Mesodermal cell (in vitro differentiated cells): ENCODE data around the gene OR7A17. TPM values are rescaled to one million over a fixed set of nuclear protein-coding genes. Genes with fewer than 3 reads are reported as not detected.

Experiments
- H3K27ac ChIP-seq: 2 replicates; pipeline ENCODE4 v1.7.0; 2013; ENCODE audit warnings: mild to moderate bottlenecking, low read depth, low read length, moderate library complexity; ENCODE audit not compliant: severe bottlenecking
- H3K36me3 ChIP-seq: 2 replicates; pipeline ENCODE4 v1.7.1; 2013; ENCODE audit warnings: mild to moderate bottlenecking, low read length, moderate library complexity; ENCODE audit not compliant: control insufficient read depth, insufficient read depth
- H3K4me1 ChIP-seq: one replicate; pipeline ENCODE4 v1.7.1; 2013; ENCODE audit warnings: mild to moderate bottlenecking, low read length; ENCODE audit not compliant: insufficient read depth, control insufficient read depth, poor library complexity, severe bottlenecking
- H3K4me3 ChIP-seq: 2 replicates; pipeline ENCODE4 v1.7.0; 2013; ENCODE audit warnings: low read length, control low read depth, mild to moderate bottlenecking; ENCODE audit not compliant: insufficient read depth, poor library complexity, severe bottlenecking; ENCODE audit errors: extremely low read depth
- H3K9me3 ChIP-seq: 2 replicates; pipeline ENCODE4 v1.7.1; 2013; ENCODE audit warnings: mild to moderate bottlenecking, low read length, moderate library complexity; ENCODE audit not compliant: control insufficient read depth
- WGBS, 2 experiments: methylation state at CpG; one replicate each; pipeline ENCODE4 v1.1.5; 2013; ENCODE audit warnings: missing lambda C conversion rate in 2 of 2; ENCODE audit not compliant: insufficient coverage in 2 of 2; 5-methylcytosine and 5-hydroxymethylcytosine counted together
- polyA plus RNA-seq, 2 experiments: library from polyadenylated mRNA; stranded (reverse); fragments of 50-300 nt; gene quantifications; one replicate each; pipeline ENCODE4 v1.2.3, GENCODE V29; 2013

OR7A17 gene
- not detected for polyA plus RNA-seq (2013, experiment 1 of 2)
- polyA plus RNA-seq (2013, experiment 2 of 2): not detected

GRCh38 chr19:14886032-14886431 is at the start of gene OR7A17:
TSS of gene OR7A17 (minus strand) at chr19:14886132. CDS start at chr19:14881355, 4,777 bp downstream.
- H3K27ac ChIP-seq: no peak within 1 kb of the TSS
- H3K9me3 ChIP-seq: peaks cover 15% of the 10 kb centered on the region
- 0% methylated on average over 1 of the region's 4 CpGs; no CpG with 5 or more reads in 1 of the 2 experiments for WGBS, 2 experiments
- H3K4me1 ChIP-seq: no peaks in the 10 kb centered on the region
- H3K36me3 ChIP-seq: no peaks in the 10 kb centered on the region
- no peak within 1 kb of the TSS for H3K4me3 ChIP-seq

GRCh38 chr19:14933506-14933905 is 47.6 kb upstream of the OR7A17 start:
- H3K27ac ChIP-seq: no peak overlapping the region
- no peaks in the 10 kb centered on the region for H3K4me1 ChIP-seq
- 33 to 50% methylated on average over 1 of the region's 1 CpG for WGBS, 2 experiments
- no peak overlapping the region for H3K4me3 ChIP-seq
- H3K36me3 ChIP-seq: no peaks in the 10 kb centered on the region
- H3K9me3 ChIP-seq: peaks cover 29% of the 10 kb centered on the region

- no peak overlapping the region for H3K4me3 ChIP-seq
- 50 to 59% methylated on average over 1 to 4 of the region's 5 CpGs for WGBS, 2 experiments
- H3K36me3 ChIP-seq: no peaks in the 10 kb centered on the region
- no peaks in the 10 kb centered on the region for H3K4me1 ChIP-seq
- no peak overlapping the region for H3K27ac ChIP-seq
- H3K9me3 ChIP-seq: peaks cover 41% of the 10 kb centered on the region
Observed at GRCh38 chr19:14916848-14917247, 30.9 kb upstream of the OR7A17 start.

GRCh38 chr19:14915116-14915515 is 29.2 kb upstream of the OR7A17 start:
- Histone ChIP-seq H3K9me3 (peaks cover 45% of the 10 kb centered on the region), H3K36me3 (no peaks in the 10 kb centered on the region), H3K27ac (no peak overlapping the region), H3K4me1 (no peaks in the 10 kb centered on the region), H3K4me3 (no peak overlapping the region)
- WGBS, 2 experiments: 67 to 83% methylated on average over 1 of the region's 6 CpGs

GRCh38 chr19:14906711-14907110 is 20.8 kb upstream of the OR7A17 start:
- WGBS, 2 experiments: 53 to 68% methylated on average over 2 to 3 of the region's 4 CpGs
- H3K36me3 ChIP-seq: no peaks in the 10 kb centered on the region

GRCh38 chr19:14901675-14902260 is 15.8 kb upstream of the OR7A17 start:
- Histone ChIP-seq H3K27ac (no peak overlapping the region), H3K36me3 (no peaks in the 10 kb centered on the region), H3K9me3 (peaks cover 41% of the 10 kb centered on the region), H3K4me3 (no peak overlapping the region), H3K4me1 (no peaks in the 10 kb centered on the region)
- no CpG with 5 or more reads among the region's 2 CpGs for WGBS, 2 experiments

More at GRCh38 chr19:14906711-14907110, 20.8 kb upstream of the OR7A17 start:
- peaks cover 46% of the 10 kb centered on the region for H3K9me3 ChIP-seq
- no peaks in the 10 kb centered on the region for H3K4me1 ChIP-seq
- no peak overlapping the region for H3K4me3 ChIP-seq
- H3K27ac ChIP-seq: no peak overlapping the region

- H3K27ac ChIP-seq: no peak overlapping the region
- H3K9me3 ChIP-seq: peaks cover 47% of the 10 kb centered on the region
- WGBS, 2 experiments: 59 to 63% methylated on average over 6 to 9 of the region's 10 CpGs
- H3K36me3 ChIP-seq: no peaks in the 10 kb centered on the region
- H3K4me3 ChIP-seq: no peak overlapping the region
- H3K4me1 ChIP-seq: no peaks in the 10 kb centered on the region
Observed at GRCh38 chr19:14890643-14891379, 4.9 kb upstream of the OR7A17 start.

GRCh38 chr19:14889994-14890642 is 4.2 kb upstream of the OR7A17 start:
- Histone ChIP-seq H3K9me3 (peaks cover 41% of the 10 kb centered on the region), H3K27ac (no peak overlapping the region), H3K36me3 (no peaks in the 10 kb centered on the region), H3K4me3 (no peak overlapping the region), H3K4me1 (no peaks in the 10 kb centered on the region)
- no CpG with 5 or more reads among the region's 3 CpGs for WGBS, 2 experiments

- Histone ChIP-seq H3K4me1 (no peaks in the 10 kb centered on the region), H3K27ac (no peak overlapping the region), H3K4me3 (no peak overlapping the region), H3K36me3 (no peaks in the 10 kb centered on the region), H3K9me3 (peaks cover 48% of the 10 kb centered on the region)
- WGBS, 2 experiments: no CpG with 5 or more reads among the region's 4 CpGs
Observed at GRCh38 chr19:14871619-14872230, 14.2 kb downstream of the OR7A17 start.

- Histone ChIP-seq H3K36me3 (no peaks in the 10 kb centered on the region), H3K9me3 (peaks cover 51% of the 10 kb centered on the region), H3K4me3 (no peak overlapping the region), H3K4me1 (no peaks in the 10 kb centered on the region), H3K27ac (no peak overlapping the region)
- WGBS, 2 experiments: 55 to 80% methylated on average over 1 to 4 of the region's 5 CpGs
Observed at GRCh38 chr19:14868497-14868896, 17.4 kb downstream of the OR7A17 start.
